ENCODE data around the gene PPFIBP2. TPM values are rescaled to one million over a fixed set of nuclear protein-coding genes. Genes with fewer than 3 reads are reported as not detected.

PPFIBP2 gene
- total RNA-seq, 4 donors from 2014 or later = 28.1 to 61.1 (median 49.4) TPM

DNA sequence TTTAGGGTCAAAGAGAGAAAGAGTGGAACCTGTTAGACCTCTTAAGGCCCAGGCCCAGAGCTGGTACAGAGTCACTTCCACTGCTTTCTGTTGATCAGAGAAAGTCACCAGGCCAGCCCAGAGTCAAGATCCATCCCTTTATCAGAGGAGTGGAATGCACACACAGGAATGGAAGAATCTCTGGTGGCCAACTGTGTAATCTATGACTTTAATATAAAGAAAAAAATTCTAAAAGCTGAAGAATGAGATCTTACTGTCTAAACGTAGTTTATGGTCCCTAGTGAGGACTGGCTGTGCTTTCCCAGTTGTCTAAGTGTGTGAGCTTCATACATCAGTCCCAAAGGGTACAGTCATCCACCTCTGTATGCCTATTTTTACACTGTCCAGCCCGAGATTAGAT is 51.0 kb downstream of the PPFIBP2 start:
- intact Hi-C loops (cut with DNase I) = no loop called here
- H3K9me3 ChIP-seq = no peaks in the 10 kb centered on the region
- H3K4me1 ChIP-seq = peaks cover 0 to 11% (median 0%) of the 10 kb centered on the region in 3 donors
- H3K27me3 ChIP-seq = no peaks in the 10 kb centered on the region
- 52 to 65% methylated on average over 2 of the region's 2 CpGs for WGBS, 2 donors
- peaks cover 0 to 37% (median 0%) of the 10 kb centered on the region in 3 donors for H3K36me3 ChIP-seq
- TF ChIP-seq, protein P1, sequence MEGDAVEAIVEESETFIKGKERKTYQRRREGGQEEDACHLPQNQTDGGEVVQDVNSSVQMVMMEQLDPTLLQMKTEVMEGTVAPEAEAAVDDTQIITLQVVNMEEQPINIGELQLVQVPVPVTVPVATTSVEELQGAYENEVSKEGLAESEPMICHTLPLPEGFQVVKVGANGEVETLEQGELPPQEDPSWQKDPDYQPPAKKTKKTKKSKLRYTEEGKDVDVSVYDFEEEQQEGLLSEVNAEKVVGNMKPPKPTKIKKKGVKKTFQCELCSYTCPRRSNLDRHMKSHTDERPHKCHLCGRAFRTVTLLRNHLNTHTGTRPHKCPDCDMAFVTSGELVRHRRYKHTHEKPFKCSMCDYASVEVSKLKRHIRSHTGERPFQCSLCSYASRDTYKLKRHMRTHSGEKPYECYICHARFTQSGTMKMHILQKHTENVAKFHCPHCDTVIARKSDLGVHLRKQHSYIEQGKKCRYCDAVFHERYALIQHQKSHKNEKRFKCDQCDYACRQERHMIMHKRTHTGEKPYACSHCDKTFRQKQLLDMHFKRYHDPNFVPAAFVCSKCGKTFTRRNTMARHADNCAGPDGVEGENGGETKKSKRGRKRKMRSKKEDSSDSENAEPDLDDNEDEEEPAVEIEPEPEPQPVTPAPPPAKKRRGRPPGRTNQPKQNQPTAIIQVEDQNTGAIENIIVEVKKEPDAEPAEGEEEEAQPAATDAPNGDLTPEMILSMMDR (IDR thresholded peaks at IDR 0.05) = no peak
- TF ChIP-seq POLR2A (IDR thresholded peaks at IDR 0.05) = no peak
- H3K27ac ChIP-seq = no peak overlapping the region
- no peak for DNase-seq
- no peak overlapping the region for H3K4me3 ChIP-seq

DNA sequence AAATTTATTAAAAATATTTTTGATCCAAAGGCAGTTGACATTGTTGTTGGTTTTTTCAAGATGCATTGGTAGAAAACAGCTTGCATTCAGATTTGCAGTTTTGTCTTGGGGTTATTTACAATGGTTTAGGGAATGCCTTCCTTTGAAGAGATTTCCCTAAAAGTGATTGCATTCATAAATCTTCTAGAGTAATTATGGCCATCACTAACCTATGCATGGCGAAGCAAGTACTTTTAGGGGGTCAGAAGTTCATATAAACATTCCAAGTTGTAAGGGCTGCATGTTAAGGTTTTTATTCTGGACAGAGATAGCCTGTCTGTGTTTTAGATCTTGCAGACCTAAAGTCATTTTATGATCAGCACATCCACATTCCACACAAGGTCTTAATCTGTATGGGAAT is 53.5 kb downstream of the PPFIBP2 start:
- no peak for DNase-seq
- Histone ChIP-seq H3K27ac (no peak overlapping the region), H3K36me3 (peaks cover 0 to 37% (median 0%) of the 10 kb centered on the region in 3 donors), H3K4me1 (peaks cover 6 to 37% (median 10%) of the 10 kb centered on the region in 3 donors), H3K4me3 (no peak overlapping the region), H3K27me3 (no peaks in the 10 kb centered on the region), H3K9me3 (no peaks in the 10 kb centered on the region)
- TF ChIP-seq, protein P1 (IDR thresholded peaks at IDR 0.05) = no peak
- TF ChIP-seq POLR2A (IDR thresholded peaks at IDR 0.05) = no peak
- 72 to 82% methylated on average over 1 of the region's 1 CpG for WGBS, 2 donors
- intact Hi-C loops (cut with DNase I) = no loop called here

DNA sequence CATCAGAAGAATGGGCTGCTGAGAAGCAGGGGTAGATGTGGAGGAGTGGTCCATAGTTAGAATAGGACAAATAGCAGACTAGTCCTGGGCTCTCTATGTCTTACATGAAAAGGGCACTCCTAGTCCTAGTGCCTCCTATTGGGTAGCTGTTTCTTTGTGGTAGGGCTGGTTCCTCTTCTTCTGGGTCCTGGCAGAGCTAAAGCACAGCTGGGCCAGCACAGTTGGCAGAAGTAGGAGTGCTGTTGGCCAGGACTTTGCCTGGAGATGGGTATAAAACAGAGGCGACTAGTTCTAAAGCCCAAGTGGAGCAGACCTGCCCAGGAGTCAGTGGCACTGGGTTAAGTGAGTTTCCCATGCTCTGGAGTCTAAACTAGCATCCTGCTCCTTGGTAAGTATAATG is 55.2 kb downstream of the PPFIBP2 start:
- peaks cover 0 to 43% (median 0%) of the 10 kb centered on the region in 3 donors for H3K36me3 ChIP-seq
- no CpG with 5 or more reads among the region's 1 CpG for WGBS, 2 donors
- no peak for DNase-seq
- H3K4me1 ChIP-seq = peaks cover 10 to 48% (median 10%) of the 10 kb centered on the region in 3 donors
- H3K27me3 ChIP-seq = no peaks in the 10 kb centered on the region
- H3K9me3 ChIP-seq = no peaks in the 10 kb centered on the region
- intact Hi-C loops (cut with DNase I) = no loop called here
- H3K4me3 ChIP-seq = no peak overlapping the region
- no peak overlapping the region for H3K27ac ChIP-seq
- TF ChIP-seq, protein P1 (IDR thresholded peaks at IDR 0.05) = no peak
- TF ChIP-seq POLR2A (IDR thresholded peaks at IDR 0.05) = no peak

DNA sequence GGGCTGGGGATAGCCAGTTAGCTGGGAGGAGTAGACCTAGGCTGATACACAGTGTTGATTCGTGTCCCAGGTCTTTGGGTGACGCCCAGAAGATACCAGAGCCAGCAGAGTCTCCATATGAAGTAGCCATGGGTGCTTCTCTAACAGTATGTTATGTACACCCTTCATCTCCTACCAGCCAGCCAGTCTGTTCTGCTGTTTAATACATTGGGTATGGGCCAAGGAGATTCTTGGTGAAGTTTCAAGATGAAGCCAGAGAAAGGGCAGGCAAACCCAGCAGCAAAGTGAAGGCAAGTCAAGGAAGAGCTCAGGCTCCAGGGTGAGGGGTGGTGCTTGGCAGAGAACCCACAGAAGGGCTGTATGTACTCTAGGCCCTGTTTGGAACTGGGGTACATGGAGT is 56.4 kb downstream of the PPFIBP2 start:
- H3K27ac ChIP-seq = no peak overlapping the region
- no peak for TF ChIP-seq POLR2A (IDR thresholded peaks at IDR 0.05)
- TF ChIP-seq, protein P1 (IDR thresholded peaks at IDR 0.05) = no peak
- DNase-seq = no peak
- H3K36me3 ChIP-seq = peaks cover 0 to 44% (median 0%) of the 10 kb centered on the region in 3 donors
- peaks cover 10 to 60% (median 11%) of the 10 kb centered on the region in 3 donors for H3K4me1 ChIP-seq
- 54 to 63% methylated on average over 1 to 2 of the region's 2 CpGs for WGBS, 2 donors
- intact Hi-C loops (cut with DNase I) = loop anchor here (5.0 kb wide), 1 partner anchor 87 kb away; no protein-coding TSS in a partner anchor
- H3K4me3 ChIP-seq = no peak overlapping the region
- H3K9me3 ChIP-seq = no peaks in the 10 kb centered on the region
- peaks cover 0 to 6% (median 0%) of the 10 kb centered on the region in 4 donors for H3K27me3 ChIP-seq

DNA sequence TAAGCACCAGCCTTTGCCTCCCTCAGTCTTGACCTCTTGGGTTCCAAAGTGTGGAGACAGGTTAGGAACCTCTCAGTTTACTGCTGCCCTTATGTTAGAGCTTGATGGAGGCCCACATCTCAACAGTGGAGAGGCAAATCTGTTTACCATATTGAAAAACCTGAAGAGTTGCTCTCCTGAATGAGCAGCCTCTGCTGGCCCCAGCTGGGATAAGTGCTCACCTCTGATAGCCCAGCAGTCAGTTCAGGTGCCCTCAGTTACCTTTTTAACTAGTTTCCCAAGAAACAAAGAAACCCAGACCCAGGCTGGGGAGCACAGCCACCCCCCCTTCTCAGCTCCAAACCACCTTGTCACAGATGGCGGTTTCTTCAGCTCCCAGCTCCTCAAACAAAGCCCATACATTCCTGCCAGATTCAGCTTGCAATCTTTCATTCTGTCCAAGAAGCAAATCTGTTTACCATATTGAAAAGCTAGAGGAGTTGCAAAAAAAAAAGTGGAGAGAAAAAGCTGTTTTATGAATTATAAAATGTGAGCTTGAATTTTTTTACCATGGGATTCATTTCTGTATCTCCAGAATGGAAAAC is 57.2 kb downstream of the PPFIBP2 start:
- H3K4me3 ChIP-seq = no peak overlapping the region
- intact Hi-C loops (cut with DNase I) = loop anchor here (5.0 kb wide), 1 partner anchor 86 kb away; no protein-coding TSS in a partner anchor
- H3K36me3 ChIP-seq = peaks cover 0 to 36% (median 0%) of the 10 kb centered on the region in 3 donors
- H3K27ac ChIP-seq = peak overlapping the region in 2 of 4 donors; percentile 62 to 71
- H3K4me1 ChIP-seq = peaks cover 18 to 68% (median 19%) of the 10 kb centered on the region in 3 donors
- TF ChIP-seq, protein P1 (IDR thresholded peaks at IDR 0.05) = peak in 1 of 6 experiments; percentile 5
- TF ChIP-seq POLR2A (IDR thresholded peaks at IDR 0.05) = no peak
- H3K9me3 ChIP-seq = no peaks in the 10 kb centered on the region
- WGBS, 2 donors = 57 to 71% methylated on average over 1 of the region's 1 CpG
- no peak for DNase-seq
- H3K27me3 ChIP-seq = peaks cover 0 to 6% (median 0%) of the 10 kb centered on the region in 4 donors

Measured in esophagus squamous epithelium (tissue), 5 donors.